Measurements from ENCODE around the gene PRR12.

PRR12 gene

GRCh38 chr19:49590971-49591730 is at the start of gene PRR12:
PRR12 (plus strand) TSS chr19:49591182; CDS start chr19:49591655, 473 bp downstream.
- FAIRE-seq (no peak), DNase-seq (ENCODE audit: insufficient read length, low spot score) (peak; percentile 68)
- TF ChIP-seq CTCF (IDR thresholded peaks at IDR 0.05; ENCODE audit: insufficient read depth, missing control alignments), result no peak

- no peak for TF ChIP-seq CTCF (IDR thresholded peaks at IDR 0.05; ENCODE audit: insufficient read depth, missing control alignments)
- DNase-seq (ENCODE audit: insufficient read length, low spot score) (no peak), FAIRE-seq (no peak)
These were observed 49.1 kb upstream of the PRR12 start for GRCh38 chr19:49541914-49542313.

GRCh38 chr19:49542446-49542845 is 48.5 kb upstream of the PRR12 start:
- no peak for TF ChIP-seq CTCF (IDR thresholded peaks at IDR 0.05; ENCODE audit: insufficient read depth, missing control alignments)

GRCh38 chr19:49543032-49543431 is 48.0 kb upstream of the PRR12 start:
- no peak for TF ChIP-seq CTCF (IDR thresholded peaks at IDR 0.05; ENCODE audit: insufficient read depth, missing control alignments)
- FAIRE-seq, result no peak
- DNase-seq (ENCODE audit: insufficient read length, low spot score), result no peak

More at GRCh38 chr19:49542446-49542845, 48.5 kb upstream of the PRR12 start:
- FAIRE-seq (no peak), DNase-seq (ENCODE audit: insufficient read length, low spot score) (no peak)

GRCh38 chr19:49544154-49544553 is 46.8 kb upstream of the PRR12 start:
- FAIRE-seq, result no peak
- DNase-seq (ENCODE audit: insufficient read length, low spot score), result no peak
- no peak for TF ChIP-seq CTCF (IDR thresholded peaks at IDR 0.05; ENCODE audit: insufficient read depth, missing control alignments)

GRCh38 chr19:49546825-49547565 is 44.0 kb upstream of the PRR12 start:
- TF ChIP-seq CTCF (IDR thresholded peaks at IDR 0.05; ENCODE audit: insufficient read depth, missing control alignments), result peak; percentile 91
- FAIRE-seq (peak; percentile 94), DNase-seq (ENCODE audit: insufficient read length, low spot score) (peak; percentile 58)

GRCh38 chr19:49549045-49549444 is 41.9 kb upstream of the PRR12 start:
- DNase-seq (ENCODE audit: insufficient read length, low spot score), result no peak
- no peak for TF ChIP-seq CTCF (IDR thresholded peaks at IDR 0.05; ENCODE audit: insufficient read depth, missing control alignments)
- no peak for FAIRE-seq

Measured in D721Med (cell line).